Lower lobe of right lung (tissue), 2 donors: ENCODE results near the gene TMEM108. TPM values are rescaled to one million over a fixed set of nuclear protein-coding genes. Genes with fewer than 3 reads are reported as not detected.

Source experiments
- ATAC-seq, 2 donors: fragments of 200-7000 bp; cut with Tn5 transposase; one replicate each; pipeline ENCODE4 v1.9.1; 2020 to 2022; ENCODE audit warnings: mild to moderate bottlenecking in 2 of 2, moderate library complexity in 2 of 2
- DNase-seq: peaks from one replicate; pipeline ENCODE4 v3.0.0-alpha.2; 2020
- H3K27ac ChIP-seq: fragments of 200-600 bp; one replicate; pipeline ENCODE4 v1.8.0; 2022
- H3K27me3 ChIP-seq: fragments of 200-600 bp; one replicate; pipeline ENCODE4 v1.8.0; 2022; ENCODE audit warnings: low read depth
- H3K36me3 ChIP-seq: fragments of 200-600 bp; one replicate; pipeline ENCODE4 v1.8.0; 2022; ENCODE audit warnings: mild to moderate bottlenecking
- H3K4me1 ChIP-seq: fragments of 200-600 bp; one replicate; pipeline ENCODE4 v1.8.0; 2022
- H3K4me3 ChIP-seq: fragments of 200-600 bp; one replicate; pipeline ENCODE4 v1.8.0; 2022; ENCODE audit warnings: mild to moderate bottlenecking
- H3K9me3 ChIP-seq: fragments of 200-600 bp; one replicate; pipeline ENCODE4 v1.8.0; 2022
- intact Hi-C: fragments of 100-400 bp; cut with DNase I; formaldehyde crosslinking; loops from one replicate; pipeline ENCODE4 v1.11.0; 2022
- total RNA-seq: library from RNA; stranded (reverse); fragmentation: NEBNext Ultra II Directional; extraction: Animal tissue kit (Norgen Biotek cat#: 25700); gene quantifications from one replicate; pipeline ENCODE4 v1.2.1, GENCODE V29; 2021
- TF ChIP-seq, protein P1 (sequence below): fragments of 200-600 bp; IDR thresholded peaks from one replicate; pipeline ENCODE4 v1.8.0; 2022; ENCODE audit warnings: antibody characterized with exemption, mild to moderate bottlenecking
- donor health status: DM: no; HTN: yes; CAD: no; lungs with severe emphysema.

The TMEM108 gene
- total RNA-seq, 1 donor from 2014 or later, result 18.5 TPM

- H3K4me3 ChIP-seq, result no peak overlapping the region
- ATAC-seq, result no peak
- H3K27me3 ChIP-seq, result no peaks in the 10 kb centered on the region
- H3K4me1 ChIP-seq, result no peaks in the 10 kb centered on the region
- TF ChIP-seq, protein P1, sequence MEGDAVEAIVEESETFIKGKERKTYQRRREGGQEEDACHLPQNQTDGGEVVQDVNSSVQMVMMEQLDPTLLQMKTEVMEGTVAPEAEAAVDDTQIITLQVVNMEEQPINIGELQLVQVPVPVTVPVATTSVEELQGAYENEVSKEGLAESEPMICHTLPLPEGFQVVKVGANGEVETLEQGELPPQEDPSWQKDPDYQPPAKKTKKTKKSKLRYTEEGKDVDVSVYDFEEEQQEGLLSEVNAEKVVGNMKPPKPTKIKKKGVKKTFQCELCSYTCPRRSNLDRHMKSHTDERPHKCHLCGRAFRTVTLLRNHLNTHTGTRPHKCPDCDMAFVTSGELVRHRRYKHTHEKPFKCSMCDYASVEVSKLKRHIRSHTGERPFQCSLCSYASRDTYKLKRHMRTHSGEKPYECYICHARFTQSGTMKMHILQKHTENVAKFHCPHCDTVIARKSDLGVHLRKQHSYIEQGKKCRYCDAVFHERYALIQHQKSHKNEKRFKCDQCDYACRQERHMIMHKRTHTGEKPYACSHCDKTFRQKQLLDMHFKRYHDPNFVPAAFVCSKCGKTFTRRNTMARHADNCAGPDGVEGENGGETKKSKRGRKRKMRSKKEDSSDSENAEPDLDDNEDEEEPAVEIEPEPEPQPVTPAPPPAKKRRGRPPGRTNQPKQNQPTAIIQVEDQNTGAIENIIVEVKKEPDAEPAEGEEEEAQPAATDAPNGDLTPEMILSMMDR, result no peak
- no peak overlapping the region for H3K27ac ChIP-seq
- no peak for DNase-seq
- no peaks in the 10 kb centered on the region for H3K36me3 ChIP-seq
- no peaks in the 10 kb centered on the region for H3K9me3 ChIP-seq
- intact Hi-C loops, result no loop called here
These were observed 89.2 kb downstream of the TMEM108 start for GRCh38 chr3:133127381-133127780.

GRCh38 chr3:133130168-133130567 is 92.0 kb downstream of the TMEM108 start:
- Histone ChIP-seq H3K9me3 (no peaks in the 10 kb centered on the region), H3K27ac (no peak overlapping the region), H3K27me3 (no peaks in the 10 kb centered on the region), H3K4me1 (no peaks in the 10 kb centered on the region), H3K36me3 (no peaks in the 10 kb centered on the region), H3K4me3 (no peak overlapping the region)
- no peak for ATAC-seq
- DNase-seq, result no peak
- TF ChIP-seq, protein P1, result no peak
- intact Hi-C loops, result no loop called here

- H3K9me3 ChIP-seq, result no peaks in the 10 kb centered on the region
- ATAC-seq, result no peak
- H3K36me3 ChIP-seq, result no peaks in the 10 kb centered on the region
- H3K4me3 ChIP-seq, result no peak overlapping the region
- no peak overlapping the region for H3K27ac ChIP-seq
- H3K4me1 ChIP-seq, result no peaks in the 10 kb centered on the region
- intact Hi-C loops, result no loop called here
- TF ChIP-seq, protein P1, result no peak
- no peaks in the 10 kb centered on the region for H3K27me3 ChIP-seq
- no peak for DNase-seq
These were observed 97.1 kb downstream of the TMEM108 start for GRCh38 chr3:133135306-133135705.

- TF ChIP-seq, protein P1, result no peak
- no peaks in the 10 kb centered on the region for H3K9me3 ChIP-seq
- intact Hi-C loops, result no loop called here
- no peak overlapping the region for H3K4me3 ChIP-seq
- no peak overlapping the region for H3K27ac ChIP-seq
- ATAC-seq, result no peak
- H3K4me1 ChIP-seq, result no peaks in the 10 kb centered on the region
- DNase-seq, result no peak
- H3K36me3 ChIP-seq, result no peaks in the 10 kb centered on the region
- H3K27me3 ChIP-seq, result no peaks in the 10 kb centered on the region
These were observed 98.2 kb downstream of the TMEM108 start for GRCh38 chr3:133136114-133137041.

DNA sequence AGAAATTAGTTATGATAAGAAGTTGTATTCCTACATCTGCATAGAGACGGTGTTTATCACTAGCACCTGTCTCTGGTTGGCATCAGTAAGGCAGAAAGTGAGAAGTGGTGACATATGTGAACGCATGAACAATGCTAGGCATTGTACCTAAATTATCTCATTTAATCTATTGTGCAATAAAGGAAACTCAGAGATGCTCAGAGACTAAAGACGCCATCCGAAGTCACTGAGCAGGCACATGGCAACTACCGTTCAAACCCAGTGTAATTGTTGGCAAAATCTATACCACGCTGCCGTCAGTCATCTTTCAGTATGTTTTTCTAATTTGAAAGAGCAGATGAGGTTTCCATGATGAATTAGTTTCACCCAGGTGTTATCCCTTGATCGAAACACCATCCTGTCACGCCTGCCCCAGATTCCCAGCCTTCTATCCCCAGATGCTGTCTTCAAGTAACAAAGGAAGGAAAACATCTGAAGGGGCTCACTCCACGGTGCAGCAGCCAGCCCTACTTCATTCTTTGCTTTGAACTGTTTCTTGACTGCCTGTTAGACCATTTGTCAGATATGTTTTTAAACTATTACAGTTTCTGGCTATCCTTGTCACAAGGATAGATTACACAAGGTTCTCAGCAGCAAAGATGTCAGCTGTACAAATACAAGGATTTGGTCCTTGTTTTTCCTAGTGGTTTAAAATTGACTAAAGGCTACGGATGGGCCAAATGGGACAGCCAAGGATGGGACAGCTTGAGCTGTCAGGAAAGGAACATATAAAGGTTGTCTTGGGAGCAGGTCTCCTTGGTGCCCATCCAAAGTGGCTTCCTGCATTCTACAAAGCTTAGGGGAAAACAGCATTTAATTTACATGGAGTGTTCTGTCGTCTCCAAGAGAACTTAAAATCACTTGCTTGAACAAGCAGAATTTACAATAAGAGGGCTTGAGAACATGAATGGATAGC is 99.1 kb downstream of the TMEM108 start:
- Histone ChIP-seq H3K27me3 (no peaks in the 10 kb centered on the region), H3K36me3 (no peaks in the 10 kb centered on the region), H3K9me3 (no peaks in the 10 kb centered on the region), H3K4me3 (no peak overlapping the region), H3K4me1 (no peaks in the 10 kb centered on the region), H3K27ac (no peak overlapping the region)
- intact Hi-C loops, result no loop called here
- ATAC-seq, result no peak
- TF ChIP-seq, protein P1, result no peak
- DNase-seq, result no peak
